GM18499 (cell line): ENCODE data around the gene DVL1.
"Not testable (repeated sequence)": the region's sequence is repeated elsewhere in the genome, so short reads cannot be mapped to it uniquely, and the experiment has no call there.

Source experiments
- ATAC-seq: cut with Tn5 transposase; IDR thresholded peaks from one replicate; pipeline ENCODE4 v1.9.1; 2021; ENCODE audit warnings: moderate number of reproducible peaks; ENCODE audit not compliant: insufficient read depth, unreplicated experiment

Gene DVL1

DNA sequence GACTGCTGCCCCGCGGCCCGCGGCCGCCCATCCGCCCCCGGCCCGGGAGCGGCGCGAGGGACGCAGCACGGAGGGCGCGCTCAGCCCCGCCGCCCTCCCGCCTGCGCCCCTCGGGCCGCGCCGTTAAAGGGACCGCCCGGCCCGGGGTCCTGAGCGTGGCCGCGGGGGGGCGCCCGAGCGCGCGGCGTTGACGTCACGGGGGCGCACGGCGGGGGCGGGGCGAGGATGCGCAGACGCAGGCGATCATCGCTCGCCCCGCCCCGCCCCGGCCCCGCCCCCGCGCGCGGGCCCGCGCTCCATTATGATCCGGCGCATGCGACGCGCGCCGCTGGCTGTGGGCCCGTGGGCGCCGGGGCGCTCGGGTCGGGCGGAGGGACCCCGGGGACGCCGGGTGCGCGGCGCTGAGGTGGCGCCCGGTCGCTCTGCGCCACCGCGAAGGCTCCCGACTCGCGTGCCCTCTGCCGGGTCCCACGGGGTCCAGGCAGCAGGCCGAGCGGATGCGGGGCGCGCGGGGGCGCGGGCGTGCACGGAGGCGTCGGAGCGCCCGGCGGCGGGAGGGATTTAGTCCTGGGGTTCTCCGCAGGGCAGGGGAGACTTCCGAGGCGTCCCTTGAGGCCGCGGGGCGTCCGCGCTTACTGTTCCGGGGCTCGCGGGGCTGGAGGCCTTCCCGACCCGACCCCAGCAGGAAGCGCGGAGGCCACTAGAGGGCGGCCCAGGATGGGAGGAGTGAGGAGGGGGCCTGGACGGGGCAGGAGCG lies at the start of gene DVL1:
Gene DVL1, minus strand, starts transcription at position 163 of the 757 bp plus-strand sequence. CDS start 353 bp downstream, outside the sequence.
- no peak for ATAC-seq

DNA sequence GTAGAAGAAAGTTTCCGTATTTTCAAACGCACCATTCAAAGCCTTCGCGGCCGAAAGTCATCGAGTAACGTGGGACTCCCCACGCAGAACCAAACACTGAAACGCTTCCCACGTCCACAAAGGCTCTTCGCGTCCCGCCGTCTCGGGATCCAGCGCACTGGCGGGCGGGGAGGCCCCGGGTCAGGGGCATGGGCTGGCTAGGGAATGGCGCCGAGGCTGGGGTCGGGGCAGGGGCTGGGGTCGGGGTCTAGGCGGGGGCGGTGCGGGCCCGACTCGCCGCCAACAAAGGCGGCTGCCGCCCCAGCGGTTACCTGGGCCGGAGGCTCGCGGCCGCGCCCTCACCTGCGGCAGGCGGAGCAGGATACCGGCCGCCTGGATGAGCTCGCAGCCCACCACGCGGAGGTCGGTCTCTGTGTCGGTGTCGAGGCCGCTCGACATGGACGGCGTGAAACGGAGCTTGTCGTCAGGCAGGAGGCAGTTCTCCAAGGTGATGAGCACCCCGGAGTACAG lies 49.5 kb upstream of the DVL1 start:
- no peak for ATAC-seq

DNA sequence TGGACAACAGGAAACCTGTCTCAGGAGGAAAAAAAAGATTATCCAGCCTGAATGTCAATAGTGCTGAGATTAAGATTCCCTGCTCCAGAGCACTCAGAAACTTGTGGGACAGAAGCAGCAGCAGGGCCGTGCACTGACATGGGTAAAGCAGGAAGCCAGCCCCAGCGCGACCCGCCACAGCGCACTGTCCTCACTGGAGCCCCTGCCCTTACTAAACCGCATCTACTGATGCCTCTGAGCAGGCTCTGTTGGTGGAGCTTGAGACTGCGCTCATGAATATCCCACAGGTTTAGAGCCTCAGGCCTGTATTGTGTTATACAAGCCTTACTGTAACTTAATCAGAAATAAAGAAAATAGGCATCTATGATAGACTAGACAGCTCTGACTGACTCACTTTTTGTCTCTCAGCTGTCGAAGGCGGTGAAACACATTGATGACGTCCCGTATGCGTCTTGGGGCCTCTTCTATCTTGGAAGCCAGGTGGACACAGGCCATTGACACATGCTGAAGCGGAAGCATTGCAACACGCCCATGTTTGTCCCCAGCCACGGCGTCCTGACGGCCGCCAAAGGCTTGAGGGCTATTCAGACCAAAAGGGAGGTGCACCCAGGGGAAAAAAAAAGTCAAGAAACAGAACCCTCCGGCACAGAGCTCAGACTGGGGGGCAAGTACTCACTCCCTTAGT lies 48.8 kb upstream of the DVL1 start:
- ATAC-seq = no peak

DNA sequence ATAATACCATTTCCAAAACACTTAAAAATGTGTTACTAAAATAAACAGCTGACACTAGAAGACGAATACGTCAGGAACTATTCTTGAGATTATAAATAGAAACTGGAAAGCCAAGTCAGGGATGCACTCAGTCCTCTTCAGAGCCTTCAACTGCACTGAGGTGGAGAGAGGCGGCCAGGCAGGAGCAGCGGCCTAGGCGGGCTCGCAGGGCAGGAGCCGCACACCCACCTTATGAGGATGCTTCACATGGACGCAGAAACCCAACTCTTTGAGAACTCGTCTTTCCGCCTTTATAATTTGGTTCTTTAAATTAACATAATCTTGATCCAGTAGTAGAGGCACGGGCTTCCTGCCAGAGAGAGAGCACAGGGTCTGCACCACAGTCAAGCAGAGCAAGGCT lies 45.9 kb upstream of the DVL1 start:
- no peak for ATAC-seq

DNA sequence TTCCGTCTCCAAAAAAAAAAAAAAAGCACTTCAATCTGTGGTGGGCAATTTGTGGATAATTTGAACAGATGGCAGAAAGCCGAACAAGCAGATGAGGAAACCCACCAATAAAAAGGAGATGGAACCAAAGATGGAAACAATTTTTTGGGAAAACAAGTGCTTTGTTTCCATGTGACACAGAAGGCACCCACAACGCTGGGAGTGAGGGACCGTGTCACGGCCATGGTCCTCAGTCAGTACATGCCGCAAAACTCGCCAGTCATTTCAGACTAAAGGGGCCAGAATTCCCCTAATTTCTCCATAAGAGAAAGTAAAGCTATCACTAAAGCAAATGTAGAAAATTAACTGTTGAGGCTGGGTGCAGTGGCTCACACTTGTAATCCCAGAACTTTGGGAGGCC lies 44.9 kb upstream of the DVL1 start:
- no peak for ATAC-seq

DNA sequence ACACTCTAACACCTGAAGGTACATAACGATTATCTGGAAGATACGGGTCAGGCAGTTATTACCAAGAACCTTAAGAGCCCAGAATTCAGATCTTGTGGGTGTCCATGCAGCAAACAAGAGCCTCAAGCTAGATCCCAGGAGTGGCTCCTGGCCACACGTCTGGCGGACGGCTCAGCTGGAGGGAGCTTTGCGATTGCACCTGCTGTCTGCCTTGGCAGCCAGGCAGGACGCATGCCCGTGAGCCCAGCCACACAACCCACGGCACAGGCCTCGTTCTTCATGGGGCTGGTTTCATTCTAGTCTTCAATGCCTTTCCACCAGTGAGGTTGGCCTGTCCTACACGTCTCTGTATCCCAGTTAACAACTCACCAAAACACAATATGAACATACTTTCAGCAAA lies 44.2 kb upstream of the DVL1 start:
- ATAC-seq = no peak

DNA sequence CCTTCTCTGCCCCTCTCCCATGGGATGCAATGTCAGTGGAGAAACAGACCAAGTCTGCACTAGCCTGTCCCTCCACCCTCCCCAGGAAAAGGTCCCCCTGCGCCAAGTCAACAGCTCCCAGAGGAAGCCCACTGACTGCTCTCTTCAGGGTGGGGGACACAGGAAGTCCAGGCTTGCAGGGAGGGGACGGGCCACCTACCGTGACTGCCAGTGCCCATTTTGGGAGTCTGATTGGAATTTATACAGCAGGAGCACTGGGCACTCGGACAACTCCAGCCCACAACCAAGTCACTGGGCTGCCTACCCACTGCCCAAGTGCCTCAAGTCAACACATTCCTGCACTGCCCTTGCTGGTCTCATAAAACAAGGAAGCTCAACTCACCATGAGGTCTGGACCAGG lies 43.8 kb upstream of the DVL1 start:
- ATAC-seq = no peak

DNA sequence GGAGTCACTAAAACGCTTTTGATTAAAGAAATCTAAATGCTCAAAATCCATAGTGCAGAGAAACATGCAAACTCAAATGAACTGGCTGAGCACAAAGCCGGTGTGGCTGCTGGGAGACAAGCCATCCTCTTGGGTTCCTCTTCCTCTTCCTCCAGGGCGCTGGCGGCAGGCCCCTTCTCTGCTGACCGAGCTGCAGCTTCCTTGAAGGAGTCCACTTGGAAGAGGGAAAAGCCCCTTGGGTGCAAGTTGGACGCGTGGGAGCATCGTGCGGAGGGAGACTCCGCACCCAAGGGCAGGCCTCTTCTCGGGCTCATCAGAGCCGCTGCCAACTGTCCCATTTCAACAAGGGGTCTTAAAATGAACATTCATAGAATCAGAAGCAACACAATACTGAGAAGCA lies 42.0 kb upstream of the DVL1 start:
- no peak for ATAC-seq

DNA sequence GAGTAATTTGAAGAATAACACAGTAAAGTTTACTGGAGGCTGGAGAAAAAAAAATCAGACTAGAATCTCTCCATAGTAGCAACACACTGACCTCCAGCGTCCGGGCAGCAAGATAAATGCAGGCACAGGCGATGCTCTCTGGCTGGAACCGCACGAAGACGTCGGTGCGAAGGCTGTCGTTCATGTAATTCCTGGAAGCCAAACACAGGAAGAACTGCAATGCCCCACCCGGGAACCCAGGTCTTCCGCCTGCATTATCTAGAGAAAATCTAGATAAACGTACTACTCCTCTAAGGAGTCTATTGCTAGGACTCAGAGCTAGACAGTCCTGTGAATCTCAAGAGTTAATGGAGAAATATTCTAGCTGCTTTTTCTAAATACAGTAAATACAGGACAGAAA lies 41.5 kb upstream of the DVL1 start:
- no peak for ATAC-seq

DNA sequence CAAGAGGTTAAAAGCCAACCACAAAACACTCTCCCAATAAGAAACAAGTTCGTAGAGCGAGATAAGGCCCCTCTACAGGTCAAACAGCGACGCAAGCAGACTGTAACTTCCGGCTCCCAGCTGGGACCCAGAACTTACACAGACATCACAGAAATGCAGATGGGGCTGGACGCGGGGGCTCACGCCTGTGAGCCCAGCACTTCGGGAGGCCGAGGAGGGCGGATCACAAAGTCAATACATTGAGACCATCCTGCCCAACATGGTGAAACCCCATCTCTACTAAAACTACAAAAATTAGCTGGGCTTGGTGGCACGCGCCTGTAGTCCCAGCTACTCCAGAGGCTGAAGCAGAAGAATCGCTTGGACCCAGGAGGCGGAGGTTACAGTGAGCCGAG lies 38.9 kb upstream of the DVL1 start:
- ATAC-seq = no peak

DNA sequence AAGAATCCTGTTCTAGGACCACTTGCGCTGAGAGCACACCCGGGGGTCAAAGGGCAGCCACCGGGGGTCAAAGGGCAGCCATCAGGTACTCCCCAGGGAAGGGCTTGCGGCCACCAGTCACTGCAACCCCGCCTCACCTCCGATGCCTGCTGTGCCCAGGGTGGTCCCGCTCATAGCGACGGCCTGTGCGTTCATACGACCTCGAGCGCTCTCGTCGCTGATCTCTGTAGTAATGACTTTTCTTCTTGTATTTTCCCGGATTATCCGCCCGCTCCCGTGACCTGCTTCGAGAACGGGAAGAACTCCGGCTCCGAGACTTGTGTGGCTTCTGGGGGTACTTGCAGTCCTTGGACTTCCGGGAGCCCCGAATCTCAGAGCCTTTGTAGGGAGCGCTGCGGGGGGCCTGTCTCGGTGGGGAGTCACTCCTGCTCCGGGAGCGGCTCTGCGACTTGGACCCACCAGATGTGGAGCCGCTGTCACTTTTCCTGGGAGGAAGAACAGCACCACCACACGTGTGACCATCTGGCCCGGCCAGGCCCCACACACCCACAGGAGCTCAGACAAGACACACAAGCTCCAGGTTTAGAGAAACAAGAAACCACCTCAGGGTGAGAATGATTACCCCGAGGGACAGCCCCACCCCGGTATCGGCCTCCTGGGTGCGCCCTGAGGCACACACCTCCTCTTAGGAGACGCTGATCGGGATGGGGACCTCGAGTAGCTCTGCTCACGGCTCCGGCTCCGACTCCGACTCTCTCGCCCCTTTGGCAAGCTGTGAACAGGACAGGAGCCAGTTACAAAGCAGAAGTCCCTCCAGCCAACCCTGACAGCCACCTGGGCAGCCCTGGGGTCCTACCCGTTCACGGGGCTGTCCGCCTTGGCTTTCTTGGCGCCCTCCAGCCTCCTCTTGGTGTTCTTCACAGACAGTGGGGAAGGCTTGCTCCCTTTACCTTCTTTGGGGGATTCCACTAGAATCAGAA lies 38.2 kb upstream of the DVL1 start:
- no peak for ATAC-seq

DNA sequence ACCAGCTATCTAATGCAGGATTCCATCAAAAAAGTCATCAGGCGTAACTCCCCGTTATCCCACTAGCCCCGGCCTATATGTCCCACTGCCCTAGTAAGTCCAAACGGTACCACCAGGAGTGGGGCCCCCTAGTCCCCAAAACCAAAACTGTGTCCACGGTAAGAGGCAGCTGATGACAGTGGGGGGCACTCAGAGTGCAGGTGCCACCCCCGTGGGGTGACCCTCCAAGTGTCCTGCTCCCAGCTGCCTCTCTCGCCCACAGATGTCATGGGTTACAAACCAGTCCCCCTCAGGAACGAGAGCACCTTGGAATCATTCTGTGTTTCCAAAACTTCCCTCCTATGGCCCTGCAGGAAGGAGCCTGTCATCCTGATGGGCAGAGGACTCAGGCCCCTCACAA lies 36.7 kb upstream of the DVL1 start:
- ATAC-seq = no peak

DNA sequence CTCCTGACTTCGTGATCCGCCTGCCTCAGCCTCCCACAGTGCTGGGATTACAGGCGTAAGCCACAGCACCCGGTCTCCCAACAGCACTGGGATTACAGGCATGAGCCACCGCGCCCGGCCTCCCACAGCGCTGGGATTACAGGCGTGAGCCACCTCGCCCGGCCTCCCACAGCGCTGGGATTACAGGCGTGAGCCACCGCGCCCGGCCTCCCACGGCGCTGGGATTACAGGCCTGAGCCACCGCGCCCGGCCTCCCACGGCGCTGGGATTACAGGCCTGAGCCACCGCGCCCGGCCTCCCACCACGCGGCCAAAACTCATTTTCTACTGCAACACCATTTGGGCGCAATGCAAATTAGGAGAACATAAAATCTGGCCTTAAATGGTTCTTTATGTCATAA lies 36.1 kb upstream of the DVL1 start:
- not testable (repeated sequence) for ATAC-seq

DNA sequence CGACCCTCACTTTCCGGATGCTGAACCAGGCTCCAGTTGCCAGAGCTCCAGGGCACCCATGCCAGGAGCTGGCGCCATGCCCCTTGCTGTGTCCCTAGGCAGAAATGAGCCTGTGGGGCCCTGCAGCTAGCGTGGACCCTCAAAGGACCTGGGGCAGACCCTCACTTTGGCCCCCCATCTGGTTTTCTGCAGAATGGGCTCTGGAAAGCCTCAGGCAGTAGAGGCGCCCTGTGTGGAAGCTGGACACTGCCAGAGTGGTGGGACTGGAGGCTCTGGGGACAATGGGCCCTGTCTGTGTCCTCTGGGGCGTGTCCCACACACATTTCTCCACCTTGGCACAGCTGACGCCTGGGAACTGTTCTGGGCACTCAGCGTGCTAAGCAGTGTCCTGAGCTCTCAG lies 32.1 kb upstream of the DVL1 start:
- no peak for ATAC-seq

DNA sequence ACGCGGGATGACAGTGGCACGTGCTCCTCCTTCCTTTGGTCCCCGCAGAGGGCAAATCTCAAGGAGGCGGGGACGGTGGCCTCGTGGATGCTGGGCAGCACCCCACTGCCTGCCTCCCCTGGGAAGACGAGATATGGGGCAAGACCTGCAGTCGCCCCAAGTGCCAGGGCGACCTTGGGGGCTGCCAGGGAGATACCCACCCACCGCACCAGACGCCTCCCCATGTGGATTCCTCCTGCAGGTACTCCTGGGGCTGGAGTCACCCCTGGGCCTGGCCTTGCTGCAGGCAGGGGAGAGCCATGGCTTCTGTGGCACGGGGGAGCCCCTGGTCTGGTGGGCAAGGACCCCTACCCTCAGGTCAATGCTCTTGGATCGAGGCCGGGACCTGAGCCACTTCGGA lies 31.6 kb upstream of the DVL1 start:
- ATAC-seq = no peak

DNA sequence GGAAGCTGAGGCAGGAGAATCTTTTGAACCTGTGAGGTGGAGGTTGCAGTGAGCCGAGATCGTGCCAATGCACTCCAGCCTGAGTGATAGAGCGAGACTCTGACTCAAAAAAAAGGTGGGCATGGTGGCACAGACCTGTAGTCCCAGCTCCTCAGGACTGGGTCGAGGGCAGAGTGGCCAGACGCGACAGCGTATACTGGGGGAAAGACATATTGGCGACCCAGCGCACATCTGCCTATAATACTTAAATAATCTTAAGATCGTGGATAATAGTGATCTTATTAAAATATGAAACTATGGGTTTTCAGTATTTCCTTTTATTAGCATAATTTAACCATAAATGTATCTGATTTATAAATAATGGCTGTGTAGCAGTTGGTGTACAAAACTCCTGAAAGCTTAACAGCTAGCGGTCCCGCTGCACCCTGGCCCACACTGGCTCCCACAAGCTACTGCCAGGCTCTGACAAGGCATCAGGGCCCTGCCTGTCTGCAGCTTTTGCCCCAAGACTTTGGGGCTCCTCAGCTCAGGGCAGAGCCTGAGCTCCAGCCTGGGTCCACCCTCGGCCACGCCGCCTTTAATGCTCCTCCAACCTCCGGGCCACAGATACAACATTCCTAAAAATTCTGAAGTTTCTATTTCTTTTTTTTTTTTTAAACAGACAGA lies 28.5 kb upstream of the DVL1 start:
- no peak for ATAC-seq

DNA sequence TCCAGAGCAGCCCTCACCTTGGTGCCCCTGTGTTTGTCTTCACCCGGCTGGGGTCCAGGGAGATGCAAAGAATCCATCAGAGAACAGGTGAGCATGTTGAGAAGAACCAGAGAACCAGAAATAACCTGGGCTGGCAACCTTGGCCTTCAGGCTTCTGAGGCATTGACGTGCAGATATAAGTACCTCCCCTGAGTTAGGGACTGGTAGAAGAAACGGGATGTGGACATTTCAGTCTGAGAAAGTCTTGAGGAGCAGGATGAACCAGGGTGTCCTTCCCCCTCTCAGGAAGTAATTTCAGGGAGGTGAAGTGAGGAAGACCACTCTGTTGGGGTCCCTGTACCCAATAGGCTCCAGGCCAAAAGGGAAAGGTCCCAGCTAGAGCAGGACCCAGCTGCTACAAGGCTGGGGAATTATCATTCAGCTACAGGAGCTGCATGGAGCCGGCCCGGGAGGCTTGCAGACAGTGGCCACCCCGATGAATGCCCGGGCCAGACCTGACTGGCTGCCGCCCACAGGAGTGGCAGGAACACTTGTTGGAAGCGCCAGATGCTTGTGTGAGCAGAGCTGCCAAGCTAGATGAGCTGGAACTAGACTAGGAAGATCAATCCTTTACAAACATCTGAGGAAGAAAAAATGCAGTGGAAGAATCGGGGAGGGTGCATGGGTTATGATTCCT lies 27.5 kb upstream of the DVL1 start:
- ATAC-seq = no peak

DNA sequence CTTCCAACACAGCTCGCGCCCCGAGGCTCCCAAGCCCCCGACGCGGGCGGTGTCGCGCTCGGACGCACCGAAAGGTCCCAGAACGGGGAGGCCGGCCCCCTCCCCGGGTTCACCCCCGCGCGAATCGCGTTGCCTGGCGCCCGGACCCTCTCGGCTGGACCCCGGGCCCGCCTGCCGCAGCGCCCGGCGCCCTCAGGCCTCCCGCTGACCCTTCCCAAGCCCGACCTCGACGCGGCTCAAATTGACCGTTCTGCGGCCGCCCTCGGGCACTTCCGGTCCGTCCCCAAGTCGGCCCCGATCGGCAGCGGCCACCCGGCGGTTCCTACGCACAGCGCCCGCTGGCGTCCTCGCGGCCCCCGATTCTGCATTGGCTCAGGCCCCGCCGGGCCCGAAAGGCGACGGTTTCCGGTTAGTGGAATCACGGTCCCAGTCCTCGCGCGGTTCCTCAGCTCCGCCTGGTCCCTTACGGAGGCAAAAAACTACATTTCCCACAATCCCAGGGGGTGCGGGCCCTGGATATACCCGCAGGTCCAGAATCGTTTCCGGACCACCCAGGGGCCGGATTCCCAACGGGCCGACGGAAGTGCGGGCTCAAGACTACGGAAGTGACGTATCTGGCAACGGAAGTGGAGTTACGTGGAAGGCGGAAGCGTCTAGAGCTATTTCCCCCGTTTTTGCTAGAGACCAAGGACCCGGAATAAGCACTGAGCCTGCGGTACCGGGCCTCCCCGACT lies 25.9 kb upstream of the DVL1 start, which contains the start of gene AURKAIP1:
Gene AURKAIP1, minus strand, starts transcription at position 279 of the 734 bp plus-strand sequence. CDS start 451 bp downstream, outside the sequence.
- peak; percentile 76 for ATAC-seq

DNA sequence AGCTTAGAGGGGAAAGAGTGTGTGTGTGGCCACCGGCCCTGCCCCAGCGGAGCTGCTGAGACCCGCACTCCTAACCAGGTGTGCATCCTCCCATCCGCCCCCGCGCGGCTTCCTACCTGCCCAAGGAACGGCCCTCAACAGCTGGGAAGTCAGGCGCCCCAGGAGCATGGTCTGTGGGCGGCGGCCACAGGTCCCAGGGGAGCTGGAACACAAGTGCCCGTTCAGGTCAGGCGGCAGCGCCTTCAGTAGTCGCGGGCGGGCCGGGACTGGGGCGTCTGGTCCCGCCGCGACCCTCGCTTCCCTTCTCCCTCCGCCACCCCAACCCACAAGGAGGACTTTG lies 25.3 kb upstream of the DVL1 start:
- no peak for ATAC-seq
